ENCODE data around the gene RGS17. TPM values are rescaled to one million over a fixed set of nuclear protein-coding genes. Genes with fewer than 3 reads are reported as not detected.

Gene RGS17
- total and polyA plus RNA-seq, 2 of the 13 experiments (the other 11 are each of a cell fraction or from before 2014, with no cell fraction given) = 0.04 TPM; not detected in 1

DNA sequence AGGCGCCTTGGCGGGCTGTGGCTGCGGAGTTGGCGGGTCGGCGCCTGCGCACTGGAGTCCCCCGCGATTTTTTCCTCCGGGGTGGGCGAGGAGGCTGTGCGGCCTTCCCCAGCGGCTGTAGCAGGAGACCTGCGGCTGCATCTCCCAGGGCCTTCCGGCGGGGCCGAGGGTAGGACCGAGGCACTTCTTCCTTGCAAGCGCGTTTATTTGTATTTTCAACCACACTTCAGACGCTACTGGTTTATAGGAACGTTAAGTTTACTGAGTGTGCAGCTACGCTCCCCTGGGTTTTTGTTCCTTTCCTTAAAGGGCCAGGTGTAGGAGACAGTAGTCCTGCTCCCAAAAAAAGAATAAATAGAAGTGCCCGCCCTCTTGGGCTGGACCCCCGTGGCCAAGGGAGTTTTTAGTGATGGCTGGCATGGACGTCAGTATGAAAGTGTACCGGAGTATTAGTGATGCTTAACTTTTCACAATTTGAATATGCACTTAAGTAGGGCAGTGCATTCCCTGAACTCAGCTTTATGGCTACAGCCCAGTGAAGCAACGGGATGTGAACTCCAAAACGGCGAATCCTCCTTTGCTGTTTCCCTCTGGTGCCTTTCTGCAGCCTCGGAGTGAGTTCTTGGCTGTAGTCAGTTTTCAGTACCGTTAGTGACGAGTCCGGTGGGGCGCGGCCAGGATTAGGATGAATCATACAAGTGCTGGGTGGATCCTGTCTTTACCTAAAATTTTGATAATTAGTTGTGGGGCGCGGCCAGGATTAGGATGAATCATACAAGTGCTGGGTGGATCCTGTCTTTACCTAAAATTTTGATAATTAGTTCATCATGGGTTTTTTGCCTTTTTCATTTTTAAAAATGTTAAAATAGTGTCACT, 147.2 kb downstream of the RGS17 start (continued):
- no peak; the same call in 1 of the 2 replicates for TF ChIP-seq ZSCAN31 (CRISPR knock-in tag; IDR thresholded peaks at IDR 0.05; ENCODE audit: low read depth)
- TF ChIP-seq ARNTL (CRISPR knock-in tag; IDR thresholded peaks at IDR 0.05) = no peak
- TF ChIP-seq, protein P1, sequence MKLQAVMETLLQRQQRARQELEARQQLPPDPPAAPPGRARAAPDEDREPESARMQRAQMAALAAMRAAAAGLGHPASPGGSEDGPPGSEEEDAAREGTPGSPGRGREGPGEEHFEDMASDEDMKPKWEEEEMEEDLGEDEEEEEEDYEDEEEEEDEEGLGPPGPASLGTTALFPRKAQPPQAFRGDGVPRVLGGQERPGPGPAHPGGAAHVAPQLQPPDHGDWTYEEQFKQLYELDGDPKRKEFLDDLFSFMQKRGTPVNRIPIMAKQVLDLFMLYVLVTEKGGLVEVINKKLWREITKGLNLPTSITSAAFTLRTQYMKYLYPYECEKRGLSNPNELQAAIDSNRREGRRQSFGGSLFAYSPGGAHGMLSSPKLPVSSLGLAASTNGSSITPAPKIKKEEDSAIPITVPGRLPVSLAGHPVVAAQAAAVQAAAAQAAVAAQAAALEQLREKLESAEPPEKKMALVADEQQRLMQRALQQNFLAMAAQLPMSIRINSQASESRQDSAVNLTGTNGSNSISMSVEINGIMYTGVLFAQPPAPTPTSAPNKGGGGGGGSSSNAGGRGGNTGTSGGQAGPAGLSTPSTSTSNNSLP (IDR thresholded peaks at IDR 0.05; ENCODE audit: low read depth, low read length) = no peak
- TF ChIP-seq ZSCAN9 (CRISPR knock-in tag; IDR thresholded peaks at IDR 0.05; ENCODE audit: borderline replicate concordance) = peak; percentile 3; the same call in 1 of the 2 replicates
- TF ChIP-seq ARHGAP35 (CRISPR knock-in tag; IDR thresholded peaks at IDR 0.05; ENCODE audit: borderline replicate concordance) = no peak
- peak; percentile 87; the same call in 1 of the 2 replicates for TF ChIP-seq BRCA1 (CRISPR knock-in tag; IDR thresholded peaks at IDR 0.05)
- TF ChIP-seq POLR2G (IDR thresholded peaks at IDR 0.05; ENCODE audit: low read depth, low read length) = peak; percentile 93
- TF ChIP-seq, protein P2, sequence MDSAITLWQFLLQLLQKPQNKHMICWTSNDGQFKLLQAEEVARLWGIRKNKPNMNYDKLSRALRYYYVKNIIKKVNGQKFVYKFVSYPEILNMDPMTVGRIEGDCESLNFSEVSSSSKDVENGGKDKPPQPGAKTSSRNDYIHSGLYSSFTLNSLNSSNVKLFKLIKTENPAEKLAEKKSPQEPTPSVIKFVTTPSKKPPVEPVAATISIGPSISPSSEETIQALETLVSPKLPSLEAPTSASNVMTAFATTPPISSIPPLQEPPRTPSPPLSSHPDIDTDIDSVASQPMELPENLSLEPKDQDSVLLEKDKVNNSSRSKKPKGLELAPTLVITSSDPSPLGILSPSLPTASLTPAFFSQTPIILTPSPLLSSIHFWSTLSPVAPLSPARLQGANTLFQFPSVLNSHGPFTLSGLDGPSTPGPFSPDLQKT (CRISPR knock-in tag; IDR thresholded peaks at IDR 0.05; ENCODE audit: borderline replicate concordance) = no peak
- no peak for TF ChIP-seq ZNF232 (CRISPR knock-in tag; IDR thresholded peaks at IDR 0.05; ENCODE audit: borderline replicate concordance)
- peak; percentile 12; the same call in 1 of the 2 replicates for TF ChIP-seq ZNF430 (CRISPR knock-in tag; IDR thresholded peaks at IDR 0.05)
- no peak for TF ChIP-seq NFKB2 (CRISPR knock-in tag; IDR thresholded peaks at IDR 0.05; ENCODE audit: borderline replicate concordance)
- TF ChIP-seq NFIB (CRISPR knock-in tag; IDR thresholded peaks at IDR 0.05; ENCODE audit: borderline replicate concordance) = no peak
- TF ChIP-seq EED (CRISPR knock-in tag; IDR thresholded peaks at IDR 0.05) = 0 out of 2 replicates have a peak, but pooled peaks have one; percentile 40
- TF ChIP-seq SMAD3 (CRISPR knock-in tag; IDR thresholded peaks at IDR 0.05) = no peak
- TF ChIP-seq ZNF850 (CRISPR knock-in tag; conservative IDR thresholded peaks at IDR 0.05) = no peak
- peak; percentile 5; the same call in 1 of the 2 replicates for TF ChIP-seq ZNF510 (CRISPR knock-in tag; IDR thresholded peaks at IDR 0.05; ENCODE audit: low read depth)
- peak; percentile 89 for TF ChIP-seq RBFOX2 (IDR thresholded peaks at IDR 0.05; ENCODE audit: low read depth, low read length)
- TF ChIP-seq, protein P3, sequence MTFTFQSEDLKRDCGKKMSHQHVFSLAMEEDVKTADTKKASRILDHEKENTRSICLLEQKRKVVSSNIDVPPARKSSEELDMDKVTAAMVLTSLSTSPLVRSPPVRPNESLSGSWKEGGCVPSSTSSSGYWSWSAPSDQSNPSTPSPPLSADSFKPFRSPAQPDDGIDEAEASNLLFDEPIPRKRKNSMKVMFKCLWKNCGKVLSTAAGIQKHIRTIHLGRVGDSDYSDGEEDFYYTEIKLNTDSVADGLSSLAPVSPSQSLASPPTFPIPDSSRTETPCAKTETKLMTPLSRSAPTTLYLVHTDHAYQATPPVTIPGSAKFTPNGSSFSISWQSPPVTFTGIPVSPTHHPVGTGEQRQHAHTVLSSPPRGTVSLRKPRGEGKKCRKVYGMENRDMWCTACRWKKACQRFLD (CRISPR knock-in tag; IDR thresholded peaks at IDR 0.05; ENCODE audit: borderline replicate concordance) = no peak; the same call in 1 of the 2 replicates
- TF ChIP-seq, protein P4, sequence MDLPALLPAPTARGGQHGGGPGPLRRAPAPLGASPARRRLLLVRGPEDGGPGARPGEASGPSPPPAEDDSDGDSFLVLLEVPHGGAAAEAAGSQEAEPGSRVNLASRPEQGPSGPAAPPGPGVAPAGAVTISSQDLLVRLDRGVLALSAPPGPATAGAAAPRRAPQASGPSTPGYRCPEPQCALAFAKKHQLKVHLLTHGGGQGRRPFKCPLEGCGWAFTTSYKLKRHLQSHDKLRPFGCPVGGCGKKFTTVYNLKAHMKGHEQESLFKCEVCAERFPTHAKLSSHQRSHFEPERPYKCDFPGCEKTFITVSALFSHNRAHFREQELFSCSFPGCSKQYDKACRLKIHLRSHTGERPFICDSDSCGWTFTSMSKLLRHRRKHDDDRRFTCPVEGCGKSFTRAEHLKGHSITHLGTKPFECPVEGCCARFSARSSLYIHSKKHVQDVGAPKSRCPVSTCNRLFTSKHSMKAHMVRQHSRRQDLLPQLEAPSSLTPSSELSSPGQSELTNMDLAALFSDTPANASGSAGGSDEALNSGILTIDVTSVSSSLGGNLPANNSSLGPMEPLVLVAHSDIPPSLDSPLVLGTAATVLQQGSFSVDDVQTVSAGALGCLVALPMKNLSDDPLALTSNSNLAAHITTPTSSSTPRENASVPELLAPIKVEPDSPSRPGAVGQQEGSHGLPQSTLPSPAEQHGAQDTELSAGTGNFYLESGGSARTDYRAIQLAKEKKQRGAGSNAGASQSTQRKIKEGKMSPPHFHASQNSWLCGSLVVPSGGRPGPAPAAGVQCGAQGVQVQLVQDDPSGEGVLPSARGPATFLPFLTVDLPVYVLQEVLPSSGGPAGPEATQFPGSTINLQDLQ (CRISPR knock-in tag; IDR thresholded peaks at IDR 0.05) = no peak; the same call in 1 of the 2 replicates
- no peak for TF ChIP-seq ZNF121 (CRISPR knock-in tag; IDR thresholded peaks at IDR 0.05)
- peak; percentile 62; the same call in 1 of the 2 replicates for TF ChIP-seq SALL2 (CRISPR knock-in tag; IDR thresholded peaks at IDR 0.05)
- TF ChIP-seq STAT5B (CRISPR knock-in tag; IDR thresholded peaks at IDR 0.05) = no peak
